HG02588 (cell line): ENCODE measurements around the gene ACTR1A.

Source experiments
- ATAC-seq: cut with Tn5 transposase; IDR thresholded peaks from one replicate; pipeline ENCODE4 v1.9.1; 2021; ENCODE audit warnings: mild to moderate bottlenecking, moderate library complexity; ENCODE audit not compliant: unreplicated experiment

The ACTR1A gene

GRCh38 chr10:102431452-102432124 lies 70.9 kb downstream of the ACTR1A start:
- no peak for ATAC-seq

DNA sequence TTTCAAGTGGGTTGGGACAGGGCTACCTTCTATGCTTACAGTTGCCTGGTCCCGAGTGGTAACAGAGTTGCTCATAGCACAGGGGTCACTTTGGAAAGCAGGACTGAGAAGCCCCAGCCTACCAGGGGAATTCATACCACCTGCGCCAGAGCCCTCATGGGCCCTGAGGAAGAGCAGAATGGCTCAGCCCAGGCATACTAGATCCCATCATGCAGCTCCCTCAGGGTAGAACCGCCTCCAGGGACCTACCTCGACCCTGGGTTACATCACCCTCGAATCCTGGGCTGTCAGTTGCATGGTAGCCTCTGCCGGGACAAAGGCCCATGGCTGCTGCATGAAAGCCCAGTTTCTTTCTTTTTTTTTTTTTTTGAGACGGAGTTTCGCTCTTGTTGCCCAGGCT lies 73.0 kb downstream of the ACTR1A start:
- no peak for ATAC-seq
